H9 (cell line): ENCODE measurements around the gene LUZP1. TPM values are rescaled to one million over a fixed set of nuclear protein-coding genes. Genes with fewer than 3 reads are reported as not detected.

Experiments
- DNase-seq: peaks from one replicate; pipeline ENCODE4 v3.0.0-alpha.2; 2017
- H2AFZ ChIP-seq: one replicate; pipeline ENCODE4 v1.6.1; 2013; ENCODE audit warnings: mild to moderate bottlenecking, low read length, control low read depth, moderate library complexity
- H2AK5ac ChIP-seq: 2 replicates; pipeline ENCODE4 v1.6.1; 2013; ENCODE audit warnings: low read length, control low read depth, mixed read lengths; ENCODE audit not compliant: insufficient read length
- H2BK120ac ChIP-seq: one replicate; pipeline ENCODE4 v1.6.1; 2013; ENCODE audit warnings: low read depth, mild to moderate bottlenecking, low read length, control low read depth, inconsistent platforms; ENCODE audit not compliant: poor library complexity, severe bottlenecking
- H2BK12ac ChIP-seq: 2 replicates; pipeline ENCODE4 v1.6.1; 2013; ENCODE audit warnings: low read length, control low read depth, mixed read lengths, low read depth; ENCODE audit not compliant: insufficient read length
- H2BK15ac ChIP-seq: 2 replicates; pipeline ENCODE4 v1.6.1; 2013; ENCODE audit warnings: low read depth, low read length, control low read depth
- H2BK20ac ChIP-seq: one replicate; pipeline ENCODE4 v1.6.1; 2013; ENCODE audit warnings: low read depth, mild to moderate bottlenecking, low read length, control low read depth, inconsistent platforms; ENCODE audit not compliant: poor library complexity, severe bottlenecking
- H2BK5ac ChIP-seq: 2 replicates; pipeline ENCODE4 v1.6.1; 2013; ENCODE audit warnings: low read length, control low read depth, mixed read lengths; ENCODE audit not compliant: insufficient read length
- H3K14ac ChIP-seq: 2 replicates; pipeline ENCODE4 v1.6.1; 2013; ENCODE audit warnings: low read length, control low read depth; ENCODE audit not compliant: insufficient read depth
- H3K18ac ChIP-seq: 2 replicates; pipeline ENCODE4 v1.6.1; 2013; ENCODE audit warnings: low read depth, mild to moderate bottlenecking, mixed read lengths, low read length, control low read depth; ENCODE audit not compliant: insufficient read length
- H3K23ac ChIP-seq: 2 replicates; pipeline ENCODE4 v1.6.1; 2013; ENCODE audit warnings: low read length, control low read depth, mixed read lengths, low read depth; ENCODE audit not compliant: insufficient read length
- H3K23me2 ChIP-seq: 2 replicates; pipeline ENCODE4 v1.6.1; 2013; ENCODE audit warnings: low read depth, mild to moderate bottlenecking, mixed read lengths, low read length, control low read depth; ENCODE audit not compliant: insufficient read length, poor library complexity, severe bottlenecking
- H3K27ac ChIP-seq: 2 replicates; pipeline ENCODE4 v1.5.1; 2013; ENCODE audit warnings: low read length, control low read depth, mixed read lengths, low read depth; ENCODE audit not compliant: insufficient read length
- H3K27me3 ChIP-seq: 2 replicates; pipeline ENCODE4 v1.6.1; 2013; ENCODE audit warnings: low read length, control low read depth, inconsistent platforms; ENCODE audit not compliant: insufficient read depth
- H3K4ac ChIP-seq: 2 replicates; pipeline ENCODE4 v1.6.1; 2013; ENCODE audit warnings: low read depth, mild to moderate bottlenecking, control low read depth, inconsistent platforms, low read length, moderate library complexity
- H3K4me1 ChIP-seq: 2 replicates; pipeline ENCODE4 v1.6.1; 2013; ENCODE audit warnings: low read length, control low read depth, inconsistent platforms; ENCODE audit not compliant: insufficient read depth
- H3K4me2 ChIP-seq: 2 replicates; pipeline ENCODE4 v1.6.1; 2013; ENCODE audit warnings: low read length, control low read depth, mixed read lengths; ENCODE audit not compliant: insufficient read length, insufficient read depth
- H3K56ac ChIP-seq: 2 replicates; pipeline ENCODE4 v1.6.1; 2013; ENCODE audit warnings: low read depth, mild to moderate bottlenecking, mixed read lengths, low read length, control low read depth; ENCODE audit not compliant: insufficient read length
- H3K79me1 ChIP-seq: 2 replicates; pipeline ENCODE4 v1.6.1; 2013; ENCODE audit warnings: low read depth, mild to moderate bottlenecking, moderate library complexity, low read length, control low read depth, inconsistent platforms; ENCODE audit not compliant: insufficient read depth, poor library complexity, severe bottlenecking
- H3K79me2 ChIP-seq: 2 replicates; pipeline ENCODE4 v1.6.1; 2013; ENCODE audit warnings: low read length, control low read depth, inconsistent platforms; ENCODE audit not compliant: insufficient read depth
- H3K9ac ChIP-seq: 2 replicates; pipeline ENCODE4 v1.6.1; 2013; ENCODE audit warnings: low read length, control low read depth, mixed read lengths; ENCODE audit not compliant: insufficient read length; ENCODE audit errors: extremely low read depth
- H3K9me3 ChIP-seq: one replicate; pipeline ENCODE4 v1.6.1; 2013; ENCODE audit warnings: low read depth, low read length, inconsistent platforms; ENCODE audit not compliant: control insufficient read depth
- H3T11ph ChIP-seq: one replicate; pipeline ENCODE4 v1.6.1; 2013; ENCODE audit warnings: mild to moderate bottlenecking, low read length, control low read depth, inconsistent platforms
- H4K20me1 ChIP-seq: one replicate; pipeline ENCODE4 v1.6.1; 2013; ENCODE audit not compliant: control insufficient read depth, insufficient read length, insufficient read depth
- H4K5ac ChIP-seq: 2 replicates; pipeline ENCODE4 v1.6.1; 2013; ENCODE audit warnings: low read depth, mild to moderate bottlenecking, mixed read lengths, low read length, control low read depth; ENCODE audit not compliant: insufficient read length
- H4K8ac ChIP-seq: replicated peaks from 2 replicates; pipeline ENCODE4 v1.6.1; 2013; ENCODE audit warnings: low read length, control low read depth, mixed read lengths, low read depth; ENCODE audit not compliant: insufficient read length
- H4K91ac ChIP-seq: 2 replicates; pipeline ENCODE4 v1.6.1; 2013; ENCODE audit warnings: low read depth, mild to moderate bottlenecking, moderate library complexity, mixed read lengths, low read length, control low read depth; ENCODE audit not compliant: insufficient read length
- H3K27ac Mint-ChIP-seq, 3 experiments: 2 replicates in 2 of 3; 3 replicates in 1 of 3; pipeline ENCODE4 v1.8.0; 2020 to 2021; ENCODE audit warnings: mixed read lengths in 3 of 3, mild to moderate bottlenecking in 1 of 3, moderate library complexity in 1 of 3
- H3K27me3 Mint-ChIP-seq: 2 replicates; pipeline ENCODE4 v1.8.0; 2021; ENCODE audit warnings: low read depth, mild to moderate bottlenecking, moderate library complexity, mixed read lengths
- H3K36me3 Mint-ChIP-seq, 3 experiments: 2 replicates in 2 of 3; 3 replicates in 1 of 3; pipeline ENCODE4 v1.8.0; 2020 to 2021; ENCODE audit warnings: low read depth in 3 of 3, mixed read lengths in 3 of 3; ENCODE audit not compliant: insufficient read depth in 1 of 3
- H3K4me1 Mint-ChIP-seq, 2 experiments: 2 replicates each; pipeline ENCODE4 v1.8.0; 2020; ENCODE audit warnings: mixed read lengths in 2 of 2
- H3K4me3 Mint-ChIP-seq, 2 experiments: 2 replicates in 1 of 2; 3 replicates in 1 of 2; pipeline ENCODE4 v1.8.0; 2020 to 2021; ENCODE audit warnings: mild to moderate bottlenecking in 2 of 2, mixed read lengths in 2 of 2, moderate library complexity in 1 of 2
- H3K9me3 Mint-ChIP-seq, 2 experiments: 2 replicates in 1 of 2; 3 replicates in 1 of 2; pipeline ENCODE4 v1.8.0; 2020; ENCODE audit warnings: mild to moderate bottlenecking in 2 of 2, mixed read lengths in 2 of 2, moderate library complexity in 1 of 2
- CTCF ChIP-seq: fragments of 200-600 bp; sonication (generic); conservative IDR thresholded peaks from 3 replicates; pipeline ENCODE4 v1.8.0; 2021; ENCODE audit warnings: antibody characterized with exemption, mild to moderate bottlenecking
- WGBS: extraction: QIAGEN DNeasy Blood & Tissue Kit; methylation state at CpG from one replicate; pipeline ENCODE4 v1.1.7; 2013; ENCODE audit warnings: missing lambda C conversion rate, low lambda C conversion rate, mixed read lengths; ENCODE audit not compliant: insufficient read length; ENCODE audit errors: extremely low coverage; 5-methylcytosine and 5-hydroxymethylcytosine counted together
- total RNA-seq: library from RNA; stranded (reverse); gene quantifications from 2 replicates; pipeline ENCODE4 v1.2.1, GENCODE V29; 2021

The LUZP1 gene
- total RNA-seq, 1 experiment from 2014 or later: 48.2 TPM

- no peak overlapping the region for H3K9ac ChIP-seq
- no peak overlapping the region for H4K91ac ChIP-seq
- no peaks in the 10 kb centered on the region for H3K36me3 Mint-ChIP-seq
- no peak overlapping the region for H3K18ac ChIP-seq
- no peak overlapping the region for H2AFZ ChIP-seq
- H2BK20ac ChIP-seq: no peak overlapping the region
- no peak overlapping the region for H2AK5ac ChIP-seq
- H2BK15ac ChIP-seq: no peak overlapping the region
- H3K4me1 Mint-ChIP-seq: peaks cover 15 to 16% of the 10 kb centered on the region in 2 experiments
- no peak overlapping the region for H2BK5ac ChIP-seq
- no peaks in the 10 kb centered on the region for H4K20me1 ChIP-seq
- no peak overlapping the region for H3K4ac ChIP-seq
- no peak for DNase-seq
- H3K27ac ChIP-seq: no peak overlapping the region
- H3K4me2 ChIP-seq: no peak overlapping the region
- H2BK120ac ChIP-seq: no peak overlapping the region
- no peak overlapping the region for H2BK12ac ChIP-seq
- H3K9me3 Mint-ChIP-seq: no peaks in the 10 kb centered on the region
- H3K4me1 ChIP-seq: peaks cover 4% of the 10 kb centered on the region; the same call in 1 of the 2 replicates
- peaks cover 29% of the 10 kb centered on the region; the same call in 1 of the 2 replicates for H3K79me2 ChIP-seq
- WGBS: no CpG with 5 or more reads among the region's 3 CpGs
- H3K79me1 ChIP-seq: peaks cover 6% of the 10 kb centered on the region
- H3K9me3 ChIP-seq: no peaks in the 10 kb centered on the region
- H3T11ph ChIP-seq: no peak overlapping the region
- H3K27me3 Mint-ChIP-seq: no peaks in the 10 kb centered on the region
- H4K8ac ChIP-seq: no peak overlapping the region
- no peaks in the 10 kb centered on the region for H3K27me3 ChIP-seq
- no peaks in the 10 kb centered on the region for H3K23me2 ChIP-seq
- H3K27ac Mint-ChIP-seq: no peak overlapping the region
- no peak overlapping the region for H3K23ac ChIP-seq
- H3K14ac ChIP-seq: no peak overlapping the region
- no peak for TF ChIP-seq CTCF
- H3K56ac ChIP-seq: no peak overlapping the region
- no peak overlapping the region for H4K5ac ChIP-seq
- no peak overlapping the region for H3K4me3 Mint-ChIP-seq
Observed at GRCh38 chr1:23120383-23120782, 48.3 kb downstream of the LUZP1 start.
